Ishikawa (cell line): ENCODE data around the gene BTBD16.

Experiments used
- TAF1 ChIP-seq: IDR thresholded peaks from 2 replicates; pipeline ENCODE4 v1.6.1; 2012; ENCODE audit warnings: low read depth, mild to moderate bottlenecking
- YY1 ChIP-seq: IDR thresholded peaks from 2 replicates; pipeline ENCODE4 v1.6.1; 2012; ENCODE audit warnings: low read depth

DNA sequence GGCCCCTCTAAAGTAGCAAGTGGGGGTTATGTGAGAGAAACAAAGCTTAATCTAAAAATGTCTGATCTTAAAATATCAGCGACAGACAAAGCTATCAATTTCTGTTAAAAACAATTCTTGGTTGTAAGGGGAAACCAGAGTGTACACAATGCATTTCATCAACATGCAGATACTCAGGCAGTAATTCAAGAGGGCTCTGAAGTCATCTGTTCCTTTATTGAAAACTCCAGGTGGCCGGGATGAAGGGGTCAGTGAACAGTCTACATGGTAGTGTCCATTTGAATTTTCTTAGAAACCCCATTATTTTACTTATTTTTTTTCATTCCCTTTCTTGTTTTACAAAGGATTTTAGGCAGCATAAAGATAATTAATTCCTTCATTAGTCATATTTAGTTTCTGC is 36.7 kb upstream of the BTBD16 start:
- TF ChIP-seq YY1 (no peak), TAF1 (no peak)
